Esophagus muscularis mucosa (tissue), 3 donors: ENCODE results near the gene WDR89.

Experiments used
- POLR2A ChIP-seq: fragments of 450-650 bp; IDR thresholded peaks from one replicate; pipeline ENCODE4 v1.6.1; 2017; ENCODE audit warnings: antibody characterized with exemption, moderate library complexity, mild to moderate bottlenecking, low read depth
- TF ChIP-seq, protein P1 (sequence below), 3 experiments: fragments of 200-600 bp in 2 of 3; fragments of 450-650 bp in 1 of 3; sonication (generic) in 2 of 3; IDR thresholded peaks; one replicate each; pipeline ENCODE4 v1.5.1; 2017 to 2019; ENCODE audit warnings: antibody characterized with exemption in 3 of 3, mild to moderate bottlenecking in 2 of 3, moderate library complexity in 1 of 3

GRCh38 chr14:63686926-63687325, 45.3 kb upstream of the WDR89 start:
- TF ChIP-seq, protein P1, sequence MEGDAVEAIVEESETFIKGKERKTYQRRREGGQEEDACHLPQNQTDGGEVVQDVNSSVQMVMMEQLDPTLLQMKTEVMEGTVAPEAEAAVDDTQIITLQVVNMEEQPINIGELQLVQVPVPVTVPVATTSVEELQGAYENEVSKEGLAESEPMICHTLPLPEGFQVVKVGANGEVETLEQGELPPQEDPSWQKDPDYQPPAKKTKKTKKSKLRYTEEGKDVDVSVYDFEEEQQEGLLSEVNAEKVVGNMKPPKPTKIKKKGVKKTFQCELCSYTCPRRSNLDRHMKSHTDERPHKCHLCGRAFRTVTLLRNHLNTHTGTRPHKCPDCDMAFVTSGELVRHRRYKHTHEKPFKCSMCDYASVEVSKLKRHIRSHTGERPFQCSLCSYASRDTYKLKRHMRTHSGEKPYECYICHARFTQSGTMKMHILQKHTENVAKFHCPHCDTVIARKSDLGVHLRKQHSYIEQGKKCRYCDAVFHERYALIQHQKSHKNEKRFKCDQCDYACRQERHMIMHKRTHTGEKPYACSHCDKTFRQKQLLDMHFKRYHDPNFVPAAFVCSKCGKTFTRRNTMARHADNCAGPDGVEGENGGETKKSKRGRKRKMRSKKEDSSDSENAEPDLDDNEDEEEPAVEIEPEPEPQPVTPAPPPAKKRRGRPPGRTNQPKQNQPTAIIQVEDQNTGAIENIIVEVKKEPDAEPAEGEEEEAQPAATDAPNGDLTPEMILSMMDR (IDR thresholded peaks at IDR 0.05) = no peak
- TF ChIP-seq POLR2A = no peak
